PC-3 (cell line): ENCODE measurements around the gene RNF4. TPM values are rescaled to one million over a fixed set of nuclear protein-coding genes. Genes with fewer than 3 reads are reported as not detected.
"Not testable (repeated sequence)": the region's sequence is repeated elsewhere in the genome, so short reads cannot be mapped to it uniquely, and the experiment has no call there.

ENCODE experiments used
- ATAC-seq: fragments of 200-7000 bp; cut with Tn5 transposase; 2 replicates; pipeline ENCODE4 v1.9.1; 2020; ENCODE audit warnings: mild to moderate bottlenecking, moderate library complexity
- BruUV-seq: library from RNA; stranded (reverse); fragments of 400-500 nt; replicated peaks from 2 replicates; lab custom pipeline; 2021; lab: Mats Ljungman, UMichigan
- CTCF ChIA-PET: fragments of 300-600 bp; sonication (Branson Sonifier 250); formaldehyde crosslinking; loops from one replicate; lab custom pipeline; 2022; ENCODE audit warnings: antibody characterized with exemption; lab: Charles Lee
- POLR2A ChIA-PET: fragments of 300-600 bp; sonication (Branson Sonifier 250); formaldehyde crosslinking; loops from one replicate; lab custom pipeline; 2022; ENCODE audit warnings: antibody characterized with exemption; ENCODE audit not compliant: unreplicated experiment; lab: Charles Lee
- DNase-seq: peaks from one replicate; pipeline ENCODE4 v3.0.0-alpha.2; 2015
- H2AFZ ChIP-seq: fragments of 300-600 bp; sonication (generic); 2 replicates; pipeline ENCODE4 v1.6.0; 2016; ENCODE audit warnings: antibody characterized with exemption, low read length
- H3F3A ChIP-seq: fragments of 300-600 bp; sonication (generic); one replicate; pipeline ENCODE4 v1.6.0; 2017; ENCODE audit warnings: antibody characterized with exemption, low read length, control low read depth, mild to moderate bottlenecking; ENCODE audit not compliant: unreplicated experiment
- H3K27ac ChIP-seq: fragments of 300-600 bp; sonication (generic); 2 replicates; pipeline ENCODE4 v1.5.1; 2016; ENCODE audit warnings: mild to moderate bottlenecking, low read length
- H3K27me3 ChIP-seq: fragments of 300-600 bp; sonication (generic); 2 replicates; pipeline ENCODE4 v1.6.1; 2016; ENCODE audit warnings: low read length, mixed read lengths
- H3K36me3 ChIP-seq: fragments of 300-600 bp; sonication (generic); 2 replicates; pipeline ENCODE4 v1.6.1; 2016; ENCODE audit warnings: low read depth, mixed run types, low read length, mixed read lengths
- H3K4me1 ChIP-seq: fragments of 300-600 bp; sonication (generic); 2 replicates; pipeline ENCODE4 v1.5.1; 2016; ENCODE audit warnings: low read length; ENCODE audit not compliant: insufficient read depth
- H3K4me2 ChIP-seq: fragments of 300-600 bp; sonication (generic); 2 replicates; pipeline ENCODE4 v1.6.0; 2016; ENCODE audit warnings: low read length
- H3K4me3 ChIP-seq: fragments of 300-600 bp; sonication (generic); 2 replicates; pipeline ENCODE4 v1.5.1; 2016; ENCODE audit warnings: mild to moderate bottlenecking, low read length, mixed read lengths
- H3K79me2 ChIP-seq: fragments of 300-600 bp; sonication (generic); 2 replicates; pipeline ENCODE4 v1.6.1; 2017; ENCODE audit warnings: low read length, mixed read lengths
- H3K9ac ChIP-seq: fragments of 300-600 bp; sonication (generic); 2 replicates; pipeline ENCODE4 v1.6.0; 2016; ENCODE audit warnings: mild to moderate bottlenecking, low read length
- H3K9me2 ChIP-seq: fragments of 300-600 bp; sonication (generic); replicated peaks from 2 replicates; pipeline ENCODE4 v1.6.1; 2016; ENCODE audit warnings: mixed run types, low read length, mixed read lengths
- H3K9me3 ChIP-seq: fragments of 300-600 bp; sonication (generic); 2 replicates; pipeline ENCODE4 v1.6.1; 2016; ENCODE audit warnings: low read length, mixed read lengths
- H4K20me1 ChIP-seq: fragments of 300-600 bp; sonication (generic); 2 replicates; pipeline ENCODE4 v1.6.1; 2016; ENCODE audit warnings: low read length, mixed read lengths
- CTCF ChIP-seq: fragments of 300-600 bp; sonication (generic); conservative IDR thresholded peaks from 2 replicates; pipeline ENCODE4 v1.5.1; 2017; ENCODE audit warnings: antibody characterized with exemption, low read depth, mild to moderate bottlenecking, low read length
- EZH2 ChIP-seq: fragments of 300-600 bp; sonication (generic); IDR thresholded peaks from one replicate; pipeline ENCODE4 v1.6.1; 2017; ENCODE audit warnings: antibody characterized with exemption, mild to moderate bottlenecking, low read length; ENCODE audit not compliant: unreplicated experiment
- EZH2phosphoT487 ChIP-seq: fragments of 300-600 bp; sonication (generic); IDR thresholded peaks from 2 replicates; pipeline ENCODE4 v1.6.1; 2018; ENCODE audit warnings: mild to moderate bottlenecking, antibody characterized with exemption, low read length, borderline replicate concordance
- intact Hi-C: fragments of 100-400 bp; cut with micrococcal nuclease; formaldehyde crosslinking; loops from 2 replicates; pipeline ENCODE4 v1.9.0; 2023
- total RNA-seq: library from RNA; depleted of rRNA; stranded (reverse); fragments of >200 nt; gene quantifications from 2 replicates; pipeline ENCODE4 v1.2.3, GENCODE V29; 2014

The RNF4 gene
- total RNA-seq, 1 experiment from 2014 or later, result 27.4 TPM

GRCh38 chr4:2511645-2512131 lies 42.8 kb downstream of the RNF4 start:
- Histone ChIP-seq H3K27me3 (no peaks in the 10 kb centered on the region), H3K4me1 (no peaks in the 10 kb centered on the region), H3K9ac (no peak overlapping the region), H3K4me3 (no peak overlapping the region), H3K36me3 (peaks cover 9% of the 10 kb centered on the region; the same call in 1 of the 2 replicates), H3K9me2 (no peaks in the 10 kb centered on the region), H3K27ac (no peak overlapping the region), H3K4me2 (no peak overlapping the region), H2AFZ (no peak overlapping the region), H4K20me1 (no peaks in the 10 kb centered on the region), H3F3A (no peaks in the 10 kb centered on the region), H3K79me2 (no peaks in the 10 kb centered on the region), H3K9me3 (no peaks in the 10 kb centered on the region)
- intact Hi-C loops, result no loop called here
- no TSS peak for BruUV-seq
- ChIA-PET CTCF (no interaction called here), POLR2A (no interaction called here)
- DNase-seq (no peak), ATAC-seq (no peak)
- no peak for TF ChIP-seq CTCF
- no peak for TF ChIP-seq EZH2

GRCh38 chr4:2512396-2513135 lies 43.7 kb downstream of the RNF4 start:
- Histone ChIP-seq H3K9me2 (no peaks in the 10 kb centered on the region), H3F3A (no peaks in the 10 kb centered on the region), H3K9ac (no peak overlapping the region), H2AFZ (no peak overlapping the region), H3K4me1 (no peaks in the 10 kb centered on the region), H4K20me1 (no peaks in the 10 kb centered on the region), H3K4me3 (no peak overlapping the region), H3K79me2 (no peaks in the 10 kb centered on the region), H3K27me3 (no peaks in the 10 kb centered on the region), H3K27ac (no peak overlapping the region), H3K4me2 (no peak overlapping the region), H3K36me3 (peaks cover 9% of the 10 kb centered on the region; the same call in 1 of the 2 replicates), H3K9me3 (no peaks in the 10 kb centered on the region)
- no peak for ATAC-seq
- intact Hi-C loops, result no loop called here
- CTCF ChIA-PET, result no interaction called here
- POLR2A ChIA-PET, result no interaction called here
- BruUV-seq, result no TSS peak
- TF ChIP-seq CTCF (no peak), EZH2 (no peak), EZH2phosphoT487 (no peak)
- no peak for DNase-seq

GRCh38 chr4:2514193-2514592 lies 45.3 kb downstream of the RNF4 start:
- BruUV-seq, H3K4me1 ChIP-seq, H3K4me3 ChIP-seq, H3F3A ChIP-seq, H3K9me3 ChIP-seq, intact Hi-C loops, POLR2A ChIA-PET, H3K9ac ChIP-seq, ATAC-seq, H3K27me3 ChIP-seq, H3K27ac ChIP-seq, H4K20me1 ChIP-seq, CTCF ChIA-PET, H3K36me3 ChIP-seq, H3K9me2 ChIP-seq, DNase-seq, H3K4me2 ChIP-seq, H3K79me2 ChIP-seq, H2AFZ ChIP-seq: not testable (repeated sequence)

DNA sequence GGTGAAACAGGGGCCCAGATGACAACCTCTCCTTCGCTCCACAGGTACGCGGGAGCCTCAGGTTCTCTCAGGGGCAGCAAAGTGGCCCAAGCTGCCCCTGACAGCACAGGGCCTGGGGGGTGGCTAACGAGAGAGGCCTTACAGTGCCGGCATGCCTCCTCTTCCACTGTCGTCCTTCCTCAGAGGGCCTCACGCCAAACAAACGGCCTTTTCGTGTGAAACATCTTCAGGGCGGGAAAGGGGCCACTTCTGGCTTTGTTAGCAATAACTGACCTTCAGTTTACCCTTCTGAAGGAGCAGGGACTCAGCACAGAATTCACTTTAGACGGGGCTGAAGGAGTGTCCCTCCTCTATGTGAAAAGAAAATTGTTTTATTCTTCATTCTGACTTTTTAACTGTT lies 46.0 kb downstream of the RNF4 start:
- H3K9me2 ChIP-seq, ATAC-seq: not testable (repeated sequence)

More for the DNA sequence above, 46.0 kb downstream of the RNF4 start:
- H3K4me3 ChIP-seq, H3F3A ChIP-seq, intact Hi-C loops, DNase-seq, H3K4me1 ChIP-seq, H3K79me2 ChIP-seq, H3K9me3 ChIP-seq, CTCF ChIA-PET, BruUV-seq, H4K20me1 ChIP-seq, H3K4me2 ChIP-seq, H3K36me3 ChIP-seq, H3K27me3 ChIP-seq, H3K9ac ChIP-seq, POLR2A ChIA-PET, H3K27ac ChIP-seq, H2AFZ ChIP-seq: not testable (repeated sequence)
